Heart right ventricle (tissue), 16 donors: ENCODE data around the gene PLCB1. TPM values are rescaled to one million over a fixed set of nuclear protein-coding genes. Genes with fewer than 3 reads are reported as not detected.

Experiments used
- ATAC-seq, 8 donors: fragments of 200-7000 bp; cut with Tn5 transposase; one replicate each; pipeline ENCODE4 v1.9.1; 2020; ENCODE audit warnings: mild to moderate bottlenecking in 8 of 8, moderate library complexity in 8 of 8, moderate number of reproducible peaks in 1 of 8
- DNase-seq, 2 donors: peaks; one replicate each; pipeline ENCODE4 v3.0.0-alpha.2; 2020
- H3K27ac ChIP-seq, 10 donors: fragments of 200-600 bp; sonication (generic) in 2 of 10; one replicate each; pipeline versions ENCODE4 v1.5.0 to v1.8.0; 2020 to 2022; ENCODE audit warnings: mild to moderate bottlenecking in 3 of 10
- H3K27me3 ChIP-seq, 7 donors: fragments of 200-600 bp; one replicate each; pipeline ENCODE4 v1.8.0; 2021 to 2022; ENCODE audit warnings: mild to moderate bottlenecking in 2 of 7
- H3K36me3 ChIP-seq, 9 donors: fragments of 200-600 bp; sonication (generic) in 1 of 9; one replicate each; pipeline versions ENCODE4 v1.5.0 to v1.8.0; 2020 to 2022; ENCODE audit warnings: mild to moderate bottlenecking in 2 of 9
- H3K4me1 ChIP-seq, 9 donors: fragments of 200-600 bp; sonication (generic) in 1 of 9; one replicate each; pipeline versions ENCODE4 v1.5.0 to v1.8.0; 2020 to 2022; ENCODE audit warnings: mild to moderate bottlenecking in 4 of 9
- H3K4me3 ChIP-seq, 10 donors: fragments of 200-600 bp; sonication (generic) in 2 of 10; one replicate each; pipeline versions ENCODE4 v1.5.0 to v1.8.0; 2020 to 2022; ENCODE audit warnings: mild to moderate bottlenecking in 7 of 10, moderate library complexity in 2 of 10
- H3K9me3 ChIP-seq, 11 donors: fragments of 200-600 bp in 10 of 11; sonication (generic) in 2 of 11; one replicate each; pipeline versions ENCODE4 v1.5.0 to v1.8.0; 2013 to 2022; ENCODE audit warnings: mild to moderate bottlenecking in 2 of 11, control low read depth in 1 of 11, moderate library complexity in 1 of 11
- WGBS, 2 donors: extraction: QIAGEN DNeasy Blood & Tissue Kit; methylation state at CpG; one replicate each; pipeline ENCODE4 v1.1.7; 2013; ENCODE audit warnings: inconsistent platforms in 1 of 2; 5-methylcytosine and 5-hydroxymethylcytosine counted together
- intact Hi-C, 10 donors: fragments of 100-400 bp; cut with DNase I; formaldehyde crosslinking; loops; one replicate each; pipeline versions ENCODE4 v1.11.1 to v1.14.2; 2022
- polyA plus RNA-seq, 2 donors: library from polyadenylated mRNA; stranded (reverse); fragments of 200-250 nt; gene quantifications; one replicate each; pipeline ENCODE4 v1.2.3, GENCODE V29; 2013
- total RNA-seq, 10 donors: library from RNA; stranded (reverse); fragmentation: NEBNext Ultra II Directional in 3 of 10; extraction: Animal tissue kit (Norgen Biotek cat#: 25700) in 3 of 10; gene quantifications; one replicate each; pipeline versions ENCODE4 v1.2.1 to v1.2.4, GENCODE V29; 2021 to 2023
- TF ChIP-seq, protein P1 (sequence below), 9 donors: fragments of 200-600 bp; sonication (generic) in 2 of 9; IDR thresholded peaks; one replicate each; pipeline versions ENCODE4 v1.5.0 to v1.8.0; 2021 to 2022; ENCODE audit warnings: antibody characterized with exemption in 9 of 9, mild to moderate bottlenecking in 5 of 9, moderate library complexity in 1 of 9
- donor health status: Arrhythmogenic right ventricular cardiomyopathy.
- donor health status: ischemic (EF 13 %, LVEDD 7.1; RV severe dilation, severe dysfunction).
- donor health status: healthy with polysubstance abuse.
- donor health status: DM: no; HTN: yes; CAD: no.
- donor health status: DM: no; HTN: no; CAD: no.
- donor health status: ischemic (EF 25% LVEDD 6.9; RV normal size, moderate dysfunction).
- donor health status: ischemic (EF 25% LVEDD 5.7; RV mildly dilated, moderate dysfunction).
- donor health status: healthy.
- donor health status: DM: yes; HTN: yes; CAD: no.
- donor health status: Ischemic cardiomyopathy.
- donor health status: ischemic (EF 35%, LVEDD 5.7; RV mildly dilated, moderate dysfunction).
- donor health status: nonischemic (EF 11% LVEDD 7.7; RV severe dilation, severe dysfunction).
- donor health status: DM: yes; HTN: yes; CAD: no.
- donor health status: PGD.
- donor health status: ischemic (EF 29% LVEDD 5.4; RV normal size, mild dysfunction).
- donor health status: nonischemic (EF 23%, LVEDD 6.1; RV moderate dilation, normal function).

PLCB1 gene
- total and polyA plus RNA-seq, 12 donors, result 2.2 to 12.7 (median 7.1) TPM

DNA sequence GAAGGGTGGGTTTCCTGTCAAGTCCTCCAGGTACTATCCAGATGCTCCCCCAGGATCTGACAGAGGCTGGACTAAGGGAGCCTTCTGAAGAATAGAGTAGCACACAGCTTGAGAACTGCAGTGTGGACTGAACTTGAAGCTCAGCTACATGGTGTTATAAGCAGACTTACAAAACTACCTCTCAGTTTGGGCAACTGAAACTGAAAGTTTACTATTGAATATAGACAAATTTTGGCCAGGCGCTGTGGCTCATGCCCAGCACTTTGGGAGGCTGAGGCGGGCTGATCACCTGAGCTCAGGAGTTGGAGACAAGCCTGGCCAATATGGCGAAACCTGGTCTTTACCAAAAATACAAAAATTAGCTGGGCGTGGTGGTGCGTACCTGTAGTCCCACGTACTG is 348.5 kb downstream of the PLCB1 start:
- WGBS, 2 donors, result 98 to 99% methylated on average over 6 of the region's 6 CpGs
- Histone ChIP-seq H3K36me3 (no peaks in the 10 kb centered on the region), H3K4me1 (peaks cover 0 to 10% (median 0%) of the 10 kb centered on the region in 9 donors), H3K9me3 (no peaks in the 10 kb centered on the region), H3K4me3 (no peak overlapping the region), H3K27ac (no peak overlapping the region), H3K27me3 (no peaks in the 10 kb centered on the region)
- TF ChIP-seq, protein P1, sequence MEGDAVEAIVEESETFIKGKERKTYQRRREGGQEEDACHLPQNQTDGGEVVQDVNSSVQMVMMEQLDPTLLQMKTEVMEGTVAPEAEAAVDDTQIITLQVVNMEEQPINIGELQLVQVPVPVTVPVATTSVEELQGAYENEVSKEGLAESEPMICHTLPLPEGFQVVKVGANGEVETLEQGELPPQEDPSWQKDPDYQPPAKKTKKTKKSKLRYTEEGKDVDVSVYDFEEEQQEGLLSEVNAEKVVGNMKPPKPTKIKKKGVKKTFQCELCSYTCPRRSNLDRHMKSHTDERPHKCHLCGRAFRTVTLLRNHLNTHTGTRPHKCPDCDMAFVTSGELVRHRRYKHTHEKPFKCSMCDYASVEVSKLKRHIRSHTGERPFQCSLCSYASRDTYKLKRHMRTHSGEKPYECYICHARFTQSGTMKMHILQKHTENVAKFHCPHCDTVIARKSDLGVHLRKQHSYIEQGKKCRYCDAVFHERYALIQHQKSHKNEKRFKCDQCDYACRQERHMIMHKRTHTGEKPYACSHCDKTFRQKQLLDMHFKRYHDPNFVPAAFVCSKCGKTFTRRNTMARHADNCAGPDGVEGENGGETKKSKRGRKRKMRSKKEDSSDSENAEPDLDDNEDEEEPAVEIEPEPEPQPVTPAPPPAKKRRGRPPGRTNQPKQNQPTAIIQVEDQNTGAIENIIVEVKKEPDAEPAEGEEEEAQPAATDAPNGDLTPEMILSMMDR (IDR thresholded peaks at IDR 0.05), result no peak
- ATAC-seq, result no peak
- no peak for DNase-seq
- intact Hi-C loops, result no loop called here

DNA sequence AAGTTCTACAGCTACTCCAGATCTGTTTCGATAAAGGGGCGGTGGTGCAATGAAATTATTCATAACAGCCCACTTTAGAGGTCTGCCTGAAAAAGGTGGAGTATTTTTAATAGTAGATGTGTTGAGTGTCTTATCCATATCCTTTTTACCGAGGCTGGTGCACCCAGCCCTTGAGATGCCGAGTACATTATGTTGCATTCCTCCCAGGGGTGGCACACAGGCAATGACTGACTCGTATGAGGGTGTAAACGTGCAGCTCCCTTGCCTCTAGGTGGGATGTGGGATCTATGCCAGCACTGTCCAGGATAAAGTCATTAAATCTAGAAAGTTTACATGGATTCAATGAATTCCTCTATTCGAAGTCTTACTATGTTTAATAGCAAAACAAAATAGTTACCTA is 355.6 kb downstream of the PLCB1 start:
- H3K4me1 ChIP-seq, result peaks cover 0 to 22% (median 10%) of the 10 kb centered on the region in 9 donors
- H3K36me3 ChIP-seq, result no peaks in the 10 kb centered on the region
- DNase-seq, result no peak
- H3K4me3 ChIP-seq, result no peak overlapping the region
- H3K27me3 ChIP-seq, result no peaks in the 10 kb centered on the region
- intact Hi-C loops, result no loop called here
- no peaks in the 10 kb centered on the region for H3K9me3 ChIP-seq
- H3K27ac ChIP-seq, result no peak overlapping the region
- 83 to 88% methylated on average over 7 of the region's 7 CpGs for WGBS, 2 donors
- no peak for ATAC-seq
- TF ChIP-seq, protein P1 (IDR thresholded peaks at IDR 0.05), result no peak

DNA sequence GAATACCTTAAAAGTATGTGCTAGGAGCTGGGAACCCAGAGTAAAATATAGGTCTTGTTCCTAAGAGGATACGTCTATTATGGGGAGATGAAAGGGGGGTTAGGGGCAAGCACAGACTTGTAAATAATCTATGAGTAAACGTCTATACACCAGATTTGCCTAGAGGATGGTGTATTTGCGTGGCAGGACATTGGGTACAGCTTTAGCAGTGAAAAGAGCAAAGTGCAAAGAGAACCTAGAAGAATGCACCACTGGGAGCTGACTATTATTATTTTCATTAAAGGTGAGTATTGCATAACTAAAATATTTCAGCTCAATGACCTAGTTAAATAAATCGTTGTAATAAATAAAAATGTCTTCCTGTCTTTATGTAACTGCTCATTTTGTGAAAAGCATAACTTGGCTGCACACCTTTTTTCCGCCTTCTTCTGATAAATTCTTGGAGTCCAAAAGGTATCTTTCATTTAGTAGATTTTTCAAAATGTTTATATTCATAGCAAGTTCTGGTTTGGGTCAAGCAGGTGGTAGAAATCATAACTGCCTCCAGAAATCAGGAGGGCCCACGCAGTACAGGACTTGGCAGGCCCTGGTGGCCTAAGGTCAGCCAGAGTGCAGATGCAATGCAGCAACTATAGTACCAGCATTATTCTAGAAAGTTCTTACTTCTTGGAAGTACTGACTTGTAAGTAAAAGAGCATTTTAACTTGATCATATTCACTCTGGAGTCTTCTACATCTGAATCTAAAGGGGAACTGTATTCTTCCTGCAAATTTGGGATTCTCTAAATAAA is 357.2 kb downstream of the PLCB1 start:
- no peak overlapping the region for H3K27ac ChIP-seq
- 73 to 78% methylated on average over 6 of the region's 6 CpGs for WGBS, 2 donors
- ATAC-seq, result peak in 7 of 8 donors; percentile 67 to 85 (median 75)
- DNase-seq, result peak in 1 of 2 donors; percentile 22
- no peaks in the 10 kb centered on the region for H3K36me3 ChIP-seq
- intact Hi-C loops, result no loop called here
- H3K4me3 ChIP-seq, result no peak overlapping the region
- H3K27me3 ChIP-seq, result no peaks in the 10 kb centered on the region
- H3K4me1 ChIP-seq, result peaks cover 0 to 22% (median 10%) of the 10 kb centered on the region in 9 donors
- H3K9me3 ChIP-seq, result no peaks in the 10 kb centered on the region
- TF ChIP-seq, protein P1 (IDR thresholded peaks at IDR 0.05), result no peak

DNA sequence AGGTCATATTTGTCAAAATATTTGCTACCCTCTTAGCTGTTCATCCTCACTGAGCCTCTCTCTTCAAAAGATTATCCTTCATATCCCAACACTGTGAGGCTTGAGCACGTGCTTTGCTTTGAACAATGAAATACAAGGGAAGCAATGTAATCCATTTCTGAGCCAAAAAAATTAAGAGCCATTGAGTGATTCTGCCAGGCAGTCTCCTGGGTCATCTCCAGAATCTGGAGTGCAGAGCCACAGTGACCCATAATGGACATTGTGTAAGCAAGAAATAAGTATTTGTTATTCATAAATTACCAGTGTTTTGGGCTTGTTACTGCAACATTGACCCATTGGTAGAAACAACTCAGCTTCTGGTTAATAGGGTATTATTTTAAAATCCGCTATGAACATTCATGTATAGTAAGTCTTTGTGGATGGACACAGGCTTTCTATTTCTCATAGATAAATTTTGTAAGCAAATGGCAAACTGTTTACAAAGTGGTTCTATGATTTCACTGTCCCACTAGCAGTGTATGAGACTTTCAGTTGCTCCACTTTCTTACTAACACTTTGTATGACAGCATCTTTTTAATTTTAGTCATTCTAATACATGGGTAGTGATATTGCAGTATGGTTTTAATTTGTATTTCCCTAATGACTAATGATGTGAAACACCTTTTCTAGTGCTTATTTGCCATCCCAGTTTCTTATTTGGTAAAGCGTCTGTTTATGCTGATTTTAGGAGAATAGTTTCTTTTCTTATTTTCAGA is 358.2 kb downstream of the PLCB1 start:
- TF ChIP-seq, protein P1 (IDR thresholded peaks at IDR 0.05), result no peak
- Histone ChIP-seq H3K9me3 (no peaks in the 10 kb centered on the region), H3K4me3 (no peak overlapping the region), H3K4me1 (peaks cover 0 to 22% (median 11%) of the 10 kb centered on the region in 9 donors), H3K27ac (no peak overlapping the region), H3K36me3 (no peaks in the 10 kb centered on the region), H3K27me3 (no peaks in the 10 kb centered on the region)
- ATAC-seq, result peak in 2 of 8 donors; percentile 28 to 54
- WGBS, 2 donors, result 63 to 76% methylated on average over 3 of the region's 3 CpGs
- intact Hi-C loops, result no loop called here
- DNase-seq, result no peak
